NCI-H69 (cell line): ENCODE data around the gene HK3.
A peak's percentile ranks its signal among the peaks of the same experiment; 100 is the strongest.

ENCODE experiments used
- DNase-seq: peaks from one replicate; lab custom pipeline; 2025; lab: John Stamatoyannopoulos, UW

Gene HK3

GRCh38 chr5:176849611-176850227, 49.4 kb downstream of the HK3 start:
- no peak for DNase-seq

GRCh38 chr5:176848651-176849050, 50.5 kb downstream of the HK3 start:
- no peak for DNase-seq

- peak; percentile 41 for DNase-seq
Observed at GRCh38 chr5:176847726-176848290, 51.3 kb downstream of the HK3 start.

GRCh38 chr5:176847148-176847547, 52.0 kb downstream of the HK3 start:
- DNase-seq = no peak

GRCh38 chr5:176846335-176847140, 52.6 kb downstream of the HK3 start:
- no peak for DNase-seq

- no peak for DNase-seq
Observed at GRCh38 chr5:176845392-176845713, 53.8 kb downstream of the HK3 start.

GRCh38 chr5:176844706-176845391, 54.3 kb downstream of the HK3 start:
- peak; percentile 91 for DNase-seq

GRCh38 chr5:176844281-176844680, 54.9 kb downstream of the HK3 start:
- DNase-seq = no peak

- no peak for DNase-seq
Observed at GRCh38 chr5:176843673-176844072, 55.5 kb downstream of the HK3 start.

GRCh38 chr5:176837707-176838115, 61.4 kb downstream of the HK3 start:
- no peak for DNase-seq

GRCh38 chr5:176836811-176837706, 62.1 kb downstream of the HK3 start:
- DNase-seq = peak; percentile 38

- no peak for DNase-seq
Observed at GRCh38 chr5:176835918-176836317, 63.2 kb downstream of the HK3 start.

GRCh38 chr5:176833286-176833685, 65.9 kb downstream of the HK3 start:
- DNase-seq = no peak

- no peak for DNase-seq
Observed at GRCh38 chr5:176832162-176832561, 67.0 kb downstream of the HK3 start.

GRCh38 chr5:176831425-176831824, 67.7 kb downstream of the HK3 start:
- no peak for DNase-seq

- DNase-seq = peak; percentile 81
Observed at GRCh38 chr5:176830995-176831423, 68.1 kb downstream of the HK3 start.
